ENCODE measurements around the gene LHFPL5.

DNA sequence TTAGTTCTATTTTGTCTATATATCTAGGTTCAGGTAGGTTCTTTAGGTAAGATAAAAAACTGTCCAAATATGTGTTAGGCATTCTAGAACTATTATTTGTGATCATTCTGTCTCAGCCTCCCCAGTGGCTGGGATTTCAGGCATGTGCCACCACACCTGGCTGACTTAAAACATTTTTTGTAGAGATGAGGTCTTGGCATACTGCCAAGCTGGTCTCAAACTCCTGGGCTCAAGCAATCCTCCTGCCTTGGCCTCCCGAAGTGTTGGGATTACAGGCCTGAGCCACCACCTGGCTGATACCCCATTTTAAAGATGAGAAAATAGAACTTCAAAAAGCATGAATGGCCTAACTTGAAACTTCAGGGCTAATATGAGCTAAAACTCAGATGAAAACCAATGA, 33.9 kb downstream of the LHFPL5 start:
- no peak for TF ChIP-seq EZH2 (IDR thresholded peaks at IDR 0.05; ENCODE audit: insufficient read depth, poor library complexity, severe bottlenecking)
- TF ChIP-seq EZH2phosphoT487 (IDR thresholded peaks at IDR 0.05; ENCODE audit: insufficient read depth, low read depth) = no peak

All from GM23248 (cell line).